H7 (cell line): ENCODE results near the gene TEAD3. TPM values are rescaled to one million over a fixed set of nuclear protein-coding genes. Genes with fewer than 3 reads are reported as not detected.

Source experiments
- DNase-seq: peaks from one replicate; pipeline ENCODE4 v3.0.0; 2012
- H3K27me3 ChIP-seq: 2 replicates; pipeline ENCODE4 v1.6.0; 2011; ENCODE audit warnings: mild to moderate bottlenecking, low read length; ENCODE audit not compliant: control insufficient read depth, insufficient read depth
- H3K36me3 ChIP-seq: replicated peaks from 2 replicates; pipeline ENCODE4 v1.5.1; 2011; ENCODE audit warnings: low read length; ENCODE audit not compliant: control insufficient read depth, insufficient read depth
- H3K4me3 ChIP-seq: 2 replicates; pipeline ENCODE4 v1.5.1; 2011; ENCODE audit warnings: low read depth, mild to moderate bottlenecking, control low read depth, low read length, moderate library complexity; ENCODE audit not compliant: insufficient read depth
- total RNA-seq: library from RNA; depleted of rRNA; stranded (reverse); fragments of >200 nt; shearing (Covaris generic); gene quantifications from 2 replicates; pipeline ENCODE4 v1.2.3, GENCODE V29; 2014

TEAD3 gene
- total RNA-seq, 1 experiment from 2014 or later, result 17.6 TPM

GRCh38 chr6:35469751-35470662, 26.9 kb downstream of the TEAD3 start:
- peaks cover 33% of the 10 kb centered on the region for H3K36me3 ChIP-seq
- H3K27me3 ChIP-seq, result no peaks in the 10 kb centered on the region
- DNase-seq, result no peak
- H3K4me3 ChIP-seq, result peak overlapping the region; percentile 100

- no peaks in the 10 kb centered on the region for H3K27me3 ChIP-seq
- peak; percentile 72 for DNase-seq
- peaks cover 33% of the 10 kb centered on the region for H3K36me3 ChIP-seq
- H3K4me3 ChIP-seq, result peak overlapping the region; percentile 100
Measured at GRCh38 chr6:35468980-35469750, 27.7 kb downstream of the TEAD3 start.

- Histone ChIP-seq H3K4me3 (peak within 1 kb of the TSS; percentile 100), H3K27me3 (no peaks in the 10 kb centered on the region), H3K36me3 (peaks cover 32% of the 10 kb centered on the region)
- peak; percentile 98 for DNase-seq
Measured at GRCh38 chr6:35468181-35468979, 28.5 kb downstream of the TEAD3 start, which contains the start of gene RPL10A. RPL10A (plus strand) TSS chr6:35468401; CDS start chr6:35468435, 34 bp downstream.

GRCh38 chr6:35465646-35466045, 31.2 kb downstream of the TEAD3 start:
- peaks cover 19% of the 10 kb centered on the region for H3K36me3 ChIP-seq
- no peak overlapping the region for H3K4me3 ChIP-seq
- no peak for DNase-seq
- H3K27me3 ChIP-seq, result no peaks in the 10 kb centered on the region

- Histone ChIP-seq H3K36me3 (peaks cover 13% of the 10 kb centered on the region), H3K27me3 (no peaks in the 10 kb centered on the region), H3K4me3 (no peak overlapping the region)
- DNase-seq, result no peak
Measured at GRCh38 chr6:35463292-35463691, 33.6 kb downstream of the TEAD3 start.

GRCh38 chr6:35461270-35461669, 35.6 kb downstream of the TEAD3 start:
- Histone ChIP-seq H3K4me3 (no peak overlapping the region), H3K27me3 (no peaks in the 10 kb centered on the region), H3K36me3 (peaks cover 10% of the 10 kb centered on the region)
- DNase-seq, result no peak

GRCh38 chr6:35457907-35458306, 39.0 kb downstream of the TEAD3 start:
- H3K4me3 ChIP-seq, result no peak overlapping the region
- DNase-seq, result no peak
- H3K27me3 ChIP-seq, result no peaks in the 10 kb centered on the region; the same call in 1 of the 2 replicates
- peaks cover 9% of the 10 kb centered on the region for H3K36me3 ChIP-seq

GRCh38 chr6:35454391-35455110, 42.3 kb downstream of the TEAD3 start:
- Histone ChIP-seq H3K36me3 (peaks cover 3% of the 10 kb centered on the region), H3K4me3 (no peak overlapping the region), H3K27me3 (peaks cover 2% of the 10 kb centered on the region)
- DNase-seq, result no peak

- Histone ChIP-seq H3K27me3 (peaks cover 2% of the 10 kb centered on the region), H3K36me3 (no peaks in the 10 kb centered on the region; the same call in 1 of the 2 replicates), H3K4me3 (no peak overlapping the region)
- no peak for DNase-seq
Measured at GRCh38 chr6:35453236-35453635, 43.6 kb downstream of the TEAD3 start.

- no peaks in the 10 kb centered on the region; the same call in 1 of the 2 replicates for H3K36me3 ChIP-seq
- DNase-seq, result peak; percentile 99
Measured at GRCh38 chr6:35452183-35453090, 44.4 kb downstream of the TEAD3 start, which contains the start of gene FANCE. FANCE (plus strand) TSS chr6:35452338; CDS start chr6:35452546, 208 bp downstream.

GRCh38 chr6:35451354-35452182, 45.3 kb downstream of the TEAD3 start:
- DNase-seq, result no peak
- Histone ChIP-seq H3K36me3 (no peaks in the 10 kb centered on the region; the same call in 1 of the 2 replicates), H3K27me3 (peaks cover 2% of the 10 kb centered on the region), H3K4me3 (peak overlapping the region; percentile 19; the same call in 1 of the 2 replicates)

More at GRCh38 chr6:35452183-35453090, 44.4 kb downstream of the TEAD3 start, which contains the start of gene FANCE:
- peaks cover 2% of the 10 kb centered on the region for H3K27me3 ChIP-seq
- peak within 1 kb of the TSS; percentile 64 for H3K4me3 ChIP-seq

GRCh38 chr6:35449287-35449881, 47.5 kb downstream of the TEAD3 start:
- peak; percentile 87 for DNase-seq

More at GRCh38 chr6:35449287-35449881, 47.5 kb downstream of the TEAD3 start:
- no peak overlapping the region for H3K4me3 ChIP-seq
- H3K36me3 ChIP-seq, result no peaks in the 10 kb centered on the region
- peaks cover 2% of the 10 kb centered on the region for H3K27me3 ChIP-seq
